ENCODE results near the gene TRIM62. TPM values are rescaled to one million over a fixed set of nuclear protein-coding genes. Genes with fewer than 3 reads are reported as not detected.
"Not testable (repeated sequence)": the region's sequence is repeated elsewhere in the genome, so short reads cannot be mapped to it uniquely, and the experiment has no call there.

The TRIM62 gene
- total RNA-seq, 2 experiments from 2014 or later, result 13.5 to 14.4 TPM

DNA sequence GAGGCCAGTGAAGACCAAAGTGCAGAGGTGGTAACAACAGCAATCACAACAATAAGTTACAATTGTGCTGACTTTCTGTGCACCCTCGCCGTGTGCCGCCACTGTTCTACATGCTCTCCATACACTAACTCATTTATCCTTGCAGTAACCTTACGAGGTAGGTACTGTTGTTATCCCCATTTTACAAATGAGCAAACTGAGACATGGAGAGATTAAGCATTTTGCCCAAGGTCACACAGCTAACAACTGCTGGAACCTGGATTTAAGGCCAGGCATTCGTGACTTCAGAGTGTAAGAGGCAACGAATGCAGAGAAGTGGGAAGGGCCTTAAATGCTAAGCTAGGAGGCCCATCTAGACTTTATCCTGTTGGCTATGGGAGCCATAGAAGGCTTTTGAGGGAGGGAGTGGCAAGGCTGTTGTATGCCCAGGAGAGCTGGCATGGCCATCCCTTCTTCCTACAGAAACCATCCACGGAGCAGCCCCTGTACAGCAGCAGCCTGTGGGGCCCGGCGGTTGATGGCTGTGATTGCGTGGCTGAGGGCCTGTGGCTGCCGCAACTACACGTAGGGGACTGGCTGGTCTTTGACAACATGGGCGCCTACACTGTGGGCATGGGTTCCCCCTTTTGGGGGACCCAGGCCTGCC is 64.3 kb downstream of the TRIM62 start:
- POLR2A ChIA-PET, result no interaction called here
- no peaks in the 10 kb centered on the region for H3K27me3 Mint-ChIP-seq
- ATAC-seq (ENCODE audit: low read depth) (no peak), DNase-seq (no peak)
- H3K4me3 Mint-ChIP-seq, result no peak overlapping the region
- no peaks in the 10 kb centered on the region for H3K36me3 Mint-ChIP-seq
- no peaks in the 10 kb centered on the region for H3K9me3 Mint-ChIP-seq
- H3K27ac Mint-ChIP-seq, result no peak overlapping the region
- H3K4me1 Mint-ChIP-seq, result peaks cover 6% of the 10 kb centered on the region

DNA sequence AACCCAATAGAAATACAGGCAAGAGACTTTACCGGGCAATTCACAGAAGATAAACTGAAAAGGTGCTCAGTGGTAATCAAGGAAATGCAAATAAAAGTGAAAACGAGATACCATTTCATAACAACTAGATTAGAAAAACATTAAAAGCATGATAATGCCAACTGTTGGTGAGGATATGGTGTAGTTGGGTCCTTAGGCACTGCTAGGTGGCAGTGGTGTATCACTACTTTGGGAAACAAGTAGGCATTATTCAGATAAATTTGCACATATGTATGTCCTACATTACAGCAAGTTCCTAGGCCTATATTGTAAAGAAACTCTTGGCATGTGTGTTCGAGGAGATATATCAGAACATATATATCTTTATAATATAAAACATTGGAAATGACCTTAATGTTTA is 69.9 kb downstream of the TRIM62 start:
- Mint-ChIP-seq H3K36me3 (peaks cover 13% of the 10 kb centered on the region), H3K27me3 (peaks cover 2% of the 10 kb centered on the region), H3K9me3 (peaks cover 6% of the 10 kb centered on the region), H3K27ac (no peak overlapping the region), H3K4me3 (no peak overlapping the region), H3K4me1 (peaks cover 7% of the 10 kb centered on the region)
- DNase-seq (no peak), ATAC-seq (ENCODE audit: low read depth) (no peak)
- POLR2A ChIA-PET, result interaction anchor here (1.8 kb wide), 1 partner anchor 15 kb away, joined by 6 read pairs; no protein-coding TSS in a partner anchor

DNA sequence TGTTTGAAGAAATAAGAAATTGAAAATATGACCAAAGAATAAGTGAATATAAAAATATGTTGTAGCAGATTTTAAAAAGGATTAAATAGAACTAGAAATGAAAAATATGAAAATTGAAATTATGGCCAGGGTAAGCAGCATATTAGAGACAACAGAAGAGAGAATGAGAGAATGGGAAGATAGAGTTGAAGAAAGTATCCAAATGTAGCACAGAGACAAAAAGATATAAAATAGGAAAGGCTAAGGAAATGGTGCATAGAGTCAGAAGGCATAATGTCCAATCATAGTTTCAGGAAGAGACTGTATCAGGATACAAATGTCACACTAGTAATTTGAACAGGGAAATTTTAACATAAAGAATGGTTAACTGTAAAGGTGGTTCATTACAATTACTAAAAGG is 71.4 kb downstream of the TRIM62 start:
- Mint-ChIP-seq H3K27me3 (peaks cover 2% of the 10 kb centered on the region), H3K9me3 (peaks cover 6% of the 10 kb centered on the region)

DNA sequence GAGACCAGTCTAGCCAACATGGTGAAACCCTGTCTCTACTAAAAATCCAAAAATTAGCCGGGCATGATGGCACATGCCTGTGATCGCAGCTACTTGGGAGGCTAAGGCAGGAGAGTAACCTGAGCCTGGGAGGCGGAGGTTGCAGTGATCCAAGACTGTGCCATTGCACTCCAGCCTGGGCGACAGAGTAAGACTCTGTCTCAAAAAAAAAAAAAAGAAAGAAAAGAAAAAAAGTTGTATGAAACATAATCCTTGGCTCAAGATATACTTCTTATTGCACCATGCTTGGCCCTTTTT is 81.8 kb downstream of the TRIM62 start:
- Mint-ChIP-seq H3K27ac (peak overlapping the region; percentile 97), H3K4me1 (peaks cover 55% of the 10 kb centered on the region), H3K4me3 (peak overlapping the region; percentile 84), H3K36me3 (peaks cover 31% of the 10 kb centered on the region)
- DNase-seq; H3K9me3 Mint-ChIP-seq; H3K27me3 Mint-ChIP-seq; ATAC-seq (ENCODE audit: low read depth): not testable (repeated sequence)
- POLR2A ChIA-PET, result interaction anchor here (1.2 kb wide), 1 partner anchor 119 kb away, joined by 3 read pairs; no protein-coding TSS in a partner anchor

More for the DNA sequence above, 71.4 kb downstream of the TRIM62 start:
- POLR2A ChIA-PET, result interaction anchor here (1.8 kb wide), 1 partner anchor 16 kb away, joined by 6 read pairs; no protein-coding TSS in a partner anchor
- peaks cover 7% of the 10 kb centered on the region for H3K4me1 Mint-ChIP-seq
- DNase-seq, result no peak
- peaks cover 26% of the 10 kb centered on the region for H3K36me3 Mint-ChIP-seq
- no peak overlapping the region for H3K27ac Mint-ChIP-seq
- H3K4me3 Mint-ChIP-seq, result no peak overlapping the region
- ATAC-seq (ENCODE audit: low read depth), result no peak

DNA sequence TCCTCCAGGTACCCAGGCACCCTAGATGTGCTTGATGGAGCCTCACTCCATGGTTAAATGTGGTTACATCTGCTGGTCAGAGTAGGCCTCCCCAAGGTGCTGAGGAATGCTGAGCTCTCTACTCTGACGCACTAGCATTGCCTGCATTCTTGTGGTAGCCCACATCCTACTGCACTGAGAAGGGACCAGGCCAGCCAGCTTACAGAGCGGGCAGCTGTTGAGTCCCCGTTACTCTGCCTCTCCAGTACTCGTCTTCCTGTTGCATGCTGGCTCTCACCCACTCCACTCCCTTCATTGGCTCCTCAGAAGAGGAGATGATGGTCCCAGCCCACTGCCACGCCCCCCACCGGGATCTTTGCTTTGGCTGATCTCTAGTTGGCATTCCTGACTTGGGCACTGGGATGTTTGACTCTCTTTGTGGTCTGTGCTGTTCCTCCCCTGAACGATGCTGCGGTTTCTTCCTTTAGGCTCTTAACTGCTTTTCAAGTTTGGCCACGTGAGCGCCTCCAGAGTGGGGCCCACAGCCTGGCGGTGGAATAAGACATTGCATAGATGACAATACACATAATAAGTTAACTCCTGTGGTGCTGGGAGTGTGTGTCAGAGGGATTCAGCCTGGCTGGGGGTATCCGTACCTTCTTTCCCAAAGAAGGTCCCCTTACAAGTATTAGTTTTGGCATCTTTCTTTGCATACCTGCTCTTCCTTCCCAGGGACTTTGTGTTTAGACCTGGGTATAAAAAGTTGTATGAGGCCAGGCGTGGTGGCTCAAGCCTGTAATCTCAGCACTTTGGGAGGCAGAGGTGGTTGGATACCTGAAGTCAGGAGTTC is 82.3 kb downstream of the TRIM62 start:
- Mint-ChIP-seq H3K27me3 (no peaks in the 10 kb centered on the region), H3K4me3 (peak overlapping the region; percentile 84), H3K27ac (peak overlapping the region; percentile 97), H3K36me3 (peaks cover 31% of the 10 kb centered on the region), H3K9me3 (no peaks in the 10 kb centered on the region), H3K4me1 (peaks cover 58% of the 10 kb centered on the region)
- POLR2A ChIA-PET, result interaction anchor here (0.5 to 2.3 kb wide), 10 partner anchors 9 to 282 kb away, joined by 3 to 46 read pairs (median 4); partner anchors contain the start of genes AZIN2, S100PBP and YARS1
- DNase-seq (peak; percentile 82), ATAC-seq (ENCODE audit: low read depth) (peak; percentile 98)

DNA sequence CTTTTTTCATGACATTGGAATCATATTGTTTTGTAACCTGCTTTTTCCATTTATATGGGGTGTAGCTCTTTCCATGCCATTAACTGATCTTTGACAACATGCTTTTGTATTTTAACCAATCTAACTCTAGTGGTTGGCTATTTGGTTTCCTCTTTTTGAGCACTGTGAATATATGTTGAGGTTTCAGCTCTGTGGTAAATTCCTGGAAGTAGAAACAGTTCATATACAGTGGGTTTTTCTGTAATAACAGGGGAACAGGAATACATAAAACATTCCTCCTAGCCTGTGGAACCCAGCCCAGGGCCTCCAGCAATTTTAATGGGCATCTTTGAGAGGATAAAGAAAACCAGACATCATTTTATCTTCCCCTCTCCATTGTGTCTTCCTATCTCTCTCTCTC is 83.5 kb downstream of the TRIM62 start:
- Mint-ChIP-seq H3K4me3 (peak overlapping the region; percentile 84), H3K27ac (peak overlapping the region; percentile 97)
- ATAC-seq (ENCODE audit: low read depth), result no peak

DNA sequence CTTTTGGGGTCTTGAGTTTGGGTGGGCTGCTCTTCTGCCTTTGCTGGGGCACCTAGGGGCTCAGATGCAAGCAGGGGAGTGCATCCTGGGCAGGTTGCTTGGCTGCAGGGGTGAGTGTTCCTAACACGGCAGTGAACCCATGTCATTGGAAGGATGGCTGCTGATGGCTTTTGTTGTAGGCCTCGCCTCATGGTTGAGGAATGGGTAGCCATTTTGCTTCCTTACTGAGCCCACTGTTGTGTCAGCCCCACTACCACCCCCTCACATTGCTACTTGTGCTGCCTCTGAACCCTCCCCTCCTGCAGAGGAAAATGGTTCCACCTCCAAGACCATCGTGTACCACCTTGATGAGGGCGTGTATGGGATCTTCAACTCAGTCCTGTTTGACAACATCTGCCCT is 84.1 kb downstream of the TRIM62 start:
- Mint-ChIP-seq H3K4me3 (peak overlapping the region; percentile 84), H3K4me1 (peaks cover 64% of the 10 kb centered on the region)

More for the DNA sequence above, 83.5 kb downstream of the TRIM62 start:
- Mint-ChIP-seq H3K27me3 (no peaks in the 10 kb centered on the region), H3K9me3 (no peaks in the 10 kb centered on the region), H3K4me1 (peaks cover 62% of the 10 kb centered on the region), H3K36me3 (peaks cover 29% of the 10 kb centered on the region)
- DNase-seq, result no peak
- POLR2A ChIA-PET, result interaction anchor here (1.5 to 2.3 kb wide), 5 partner anchors 10 to 281 kb away, joined by 4 to 46 read pairs (median 7); partner anchors contain the start of genes AZIN2, S100PBP and YARS1

DNA sequence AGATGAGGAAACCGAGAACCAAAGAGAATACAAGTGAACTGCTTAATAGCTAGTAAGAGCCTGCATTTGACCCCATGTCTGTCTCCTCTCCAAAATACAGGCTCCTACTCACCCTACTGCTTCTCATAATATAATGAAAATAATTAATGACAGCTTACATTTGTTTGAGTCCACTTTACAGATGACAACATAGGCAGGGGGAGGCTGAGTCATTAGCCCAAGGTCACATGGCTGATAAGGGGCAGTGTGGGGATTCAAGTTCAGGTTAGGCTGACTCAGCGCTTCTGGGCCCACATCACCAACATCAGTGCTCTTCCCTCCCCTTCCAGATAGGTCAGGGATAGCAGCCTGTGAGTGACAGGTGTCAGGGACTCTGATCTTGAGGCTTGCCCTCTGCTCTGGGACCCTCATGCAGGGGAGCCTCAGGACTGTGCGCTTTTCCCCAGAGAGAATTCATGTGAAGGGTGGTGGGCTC is 84.7 kb downstream of the TRIM62 start:
- ATAC-seq (ENCODE audit: low read depth) (no peak), DNase-seq (no peak)
- H3K4me1 Mint-ChIP-seq, result peaks cover 66% of the 10 kb centered on the region
- peak overlapping the region; percentile 97 for H3K27ac Mint-ChIP-seq
- POLR2A ChIA-PET, result interaction anchor here (1.0 to 1.7 kb wide), 3 partner anchors 16 to 30 kb away, joined by 3 to 9 read pairs (median 4); partner anchors contain the start of gene AZIN2
- no peak overlapping the region for H3K4me3 Mint-ChIP-seq
- no peaks in the 10 kb centered on the region for H3K27me3 Mint-ChIP-seq
- H3K9me3 Mint-ChIP-seq, result no peaks in the 10 kb centered on the region
- peaks cover 19% of the 10 kb centered on the region for H3K36me3 Mint-ChIP-seq

More for the DNA sequence above, 84.1 kb downstream of the TRIM62 start:
- ATAC-seq (ENCODE audit: low read depth) (no peak), DNase-seq (no peak)
- H3K27me3 Mint-ChIP-seq, result no peaks in the 10 kb centered on the region
- H3K27ac Mint-ChIP-seq, result peak overlapping the region; percentile 97
- no peaks in the 10 kb centered on the region for H3K9me3 Mint-ChIP-seq
- H3K36me3 Mint-ChIP-seq, result peaks cover 23% of the 10 kb centered on the region
- POLR2A ChIA-PET, result interaction anchor here (1.7 to 2.3 kb wide), 5 partner anchors 9 to 279 kb away, joined by 5 to 46 read pairs (median 9); partner anchors contain the start of gene AZIN2

DNA sequence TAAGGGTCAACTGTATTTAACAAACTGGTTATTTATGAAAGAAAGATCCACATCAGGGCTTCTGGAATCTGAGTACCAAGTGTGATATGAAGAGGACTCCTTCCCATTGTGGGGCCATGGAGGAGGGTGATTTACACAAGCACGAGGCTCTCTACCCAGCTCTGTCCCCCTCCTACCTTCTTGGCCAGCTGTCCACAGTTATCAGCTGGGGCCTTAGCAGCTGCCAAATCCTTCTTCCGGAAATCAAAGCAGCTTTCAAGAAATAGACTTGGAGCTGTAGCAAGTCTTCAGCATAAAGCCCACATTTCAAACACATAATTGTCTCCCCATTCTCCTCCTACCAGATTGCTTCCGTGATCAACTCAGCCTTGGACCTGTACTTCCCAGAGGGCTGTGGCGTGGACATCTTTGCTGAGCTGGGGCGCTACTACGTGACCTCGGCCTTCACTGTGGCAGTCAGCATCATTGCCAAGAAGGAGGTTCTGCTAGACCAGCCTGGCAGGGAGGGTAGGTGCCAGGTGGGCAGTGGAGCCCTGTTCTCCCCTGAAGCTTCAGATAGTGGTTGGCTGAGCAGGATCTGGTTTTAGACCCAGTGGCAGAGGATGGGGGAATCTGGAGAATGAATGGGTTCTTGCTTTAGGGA is 85.4 kb downstream of the TRIM62 start:
- Mint-ChIP-seq H3K36me3 (peaks cover 22% of the 10 kb centered on the region), H3K9me3 (no peaks in the 10 kb centered on the region), H3K27me3 (no peaks in the 10 kb centered on the region), H3K27ac (peak overlapping the region; percentile 97), H3K4me3 (no peak overlapping the region), H3K4me1 (peaks cover 71% of the 10 kb centered on the region)
- DNase-seq (no peak), ATAC-seq (ENCODE audit: low read depth) (no peak)
- POLR2A ChIA-PET, result interaction anchor here (1.0 to 1.7 kb wide), 3 partner anchors 16 to 31 kb away, joined by 3 to 9 read pairs (median 4); partner anchors contain the start of gene AZIN2

Other genes with a start within 250 kb of the TRIM62 start
- 10 to 100 TPM; 21.6 to 22.4 TPM for gene RNF19B, start 217.2 kb downstream of the TRIM62 start, total RNA-seq
- gene AK2, start 145.2 kb downstream of the TRIM62 start, total RNA-seq, result 100 to 1,000 TPM; 197 to 201 TPM
- 10 to 100 TPM; 16.5 to 16.6 TPM for gene AZIN2, start 100.9 kb downstream of the TRIM62 start, total RNA-seq
- 10 to 100 TPM; 18.8 to 23.1 TPM for gene ZNF362, start 74.4 kb upstream of the TRIM62 start, total RNA-seq
- under 1 TPM in 1 of 2 experiments, not detected in 1; 0.31 TPM for gene A3GALT2, start 139.1 kb upstream of the TRIM62 start, total RNA-seq
- gene PHC2, start 249.1 kb upstream of the TRIM62 start, total RNA-seq, result 10 to 100 TPM; 43.0 to 43.7 TPM

Data from activated naive CD8-positive, alpha-beta T cell treated with anti-CD3 and anti-CD28 coated beads, Interleukin-2, amount 10 ng/mL, durations not matched to agents 7 days and 5 days (primary cell).